Epithelial cell of proximal tubule (primary cell): Measurements from ENCODE around the gene EIF4E. TPM values are rescaled to one million over a fixed set of nuclear protein-coding genes. Genes with fewer than 3 reads are reported as not detected.

Experiments
- total RNA-seq: library from RNA; depleted of rRNA; stranded (reverse); fragments of >200 nt; gene quantifications from 2 replicates; pipeline ENCODE4 v1.2.3, GENCODE V29; 2015

The EIF4E gene
- total RNA-seq, 1 donor from 2014 or later = 157 TPM

Other genes with a start within 250 kb of the EIF4E start
- 64.6 and 87.9 TPM in 2 replicates for gene METAP1, start 66.6 kb upstream of the EIF4E start, total RNA-seq
- gene ADH5, start 159.7 kb upstream of the EIF4E start, total RNA-seq = 124 and 126 TPM in 2 replicates
- gene ADH4, start 215.2 kb upstream of the EIF4E start, total RNA-seq = not detected in 2 replicates